Activated CD4-positive, CD25-positive, alpha-beta regulatory T cell treated with anti-CD3 and anti-CD28 coated beads, Interleukin-2, amount 50 U/mL, for 24 hours (primary cell): Measurements from ENCODE around the gene SH3GL3.
A peak's percentile ranks its signal among the peaks of the same experiment; 100 is the strongest.

Source experiments
- ATAC-seq, 2 donors: fragments of 150-1000 bp; cut with Tn5 transposase; one replicate each; pipeline ENCODE4 v1.10.0; 2021; ENCODE audit warnings: mild to moderate bottlenecking in 1 of 2, moderate library complexity in 1 of 2

Gene SH3GL3, protein sequence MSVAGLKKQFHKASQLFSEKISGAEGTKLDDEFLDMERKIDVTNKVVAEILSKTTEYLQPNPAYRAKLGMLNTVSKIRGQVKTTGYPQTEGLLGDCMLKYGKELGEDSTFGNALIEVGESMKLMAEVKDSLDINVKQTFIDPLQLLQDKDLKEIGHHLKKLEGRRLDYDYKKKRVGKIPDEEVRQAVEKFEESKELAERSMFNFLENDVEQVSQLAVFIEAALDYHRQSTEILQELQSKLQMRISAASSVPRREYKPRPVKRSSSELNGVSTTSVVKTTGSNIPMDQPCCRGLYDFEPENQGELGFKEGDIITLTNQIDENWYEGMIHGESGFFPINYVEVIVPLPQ

DNA sequence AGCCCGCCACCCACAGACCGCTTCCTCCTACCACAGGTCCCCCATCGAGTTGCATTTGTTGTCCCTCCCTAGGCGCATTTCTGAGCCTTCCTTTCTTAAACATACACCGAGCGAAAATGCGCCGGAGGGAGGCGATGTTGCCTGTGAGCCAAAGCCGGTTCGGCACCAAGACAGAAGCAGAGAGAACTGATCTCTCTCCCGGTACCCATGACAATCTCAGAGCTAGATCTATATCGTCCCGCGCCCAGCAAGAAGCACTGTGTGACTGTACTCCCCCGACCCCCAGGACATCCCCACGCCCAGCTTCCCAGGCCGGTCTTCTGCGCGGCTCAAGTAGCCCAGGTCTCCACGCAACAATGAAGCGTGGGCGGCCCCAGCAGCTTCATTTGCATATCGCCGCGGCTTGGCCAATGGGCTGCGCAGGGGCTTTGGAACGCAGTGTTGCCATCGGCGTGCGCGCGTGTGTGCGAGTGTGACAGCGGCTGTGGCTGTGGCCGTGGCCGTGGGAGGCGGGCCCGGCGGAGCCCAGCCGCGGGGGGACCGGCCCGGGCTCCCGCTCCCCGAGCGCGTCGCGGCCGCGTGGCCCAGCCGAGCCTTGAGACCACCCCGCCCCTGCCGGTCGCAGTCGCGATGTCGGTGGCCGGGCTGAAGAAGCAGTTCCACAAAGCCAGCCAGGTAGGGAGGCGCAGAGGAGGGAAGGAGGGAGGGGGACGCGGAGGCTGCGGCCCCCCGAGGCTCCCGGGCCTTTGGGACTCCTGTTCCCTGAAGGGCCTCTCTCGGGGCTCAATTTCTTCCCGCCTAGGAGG lies at the start of gene SH3GL3:
Gene SH3GL3 (plus strand): TSS at position 438 of the 806 bp plus-strand sequence. CDS start 193 bp downstream, at position 631.
- ATAC-seq, result peak; percentile 62 to 63

DNA sequence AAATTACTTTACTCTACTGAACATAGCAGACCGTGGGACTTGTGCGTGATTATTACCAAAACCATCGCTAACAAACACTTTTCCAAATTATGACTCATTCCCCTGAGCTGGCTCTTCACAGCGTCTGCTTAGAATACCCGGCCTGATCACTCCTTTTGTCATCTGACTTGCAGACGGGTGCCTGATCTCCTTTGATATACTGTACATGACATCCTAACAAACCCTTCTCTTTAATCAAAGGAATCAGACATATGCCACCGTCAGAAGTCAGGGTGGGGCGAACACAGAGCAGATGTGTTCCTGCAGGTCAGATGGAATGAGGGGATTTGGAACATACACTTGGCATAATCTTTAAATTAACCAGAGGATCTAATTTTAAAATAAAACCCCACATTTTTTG lies 48.5 kb upstream of the SH3GL3 start:
- ATAC-seq, result no peak

GRCh38 chr15:83404121-83404520 lies 43.0 kb upstream of the SH3GL3 start:
- no peak for ATAC-seq

GRCh38 chr15:83410532-83410931 lies 36.6 kb upstream of the SH3GL3 start:
- no peak for ATAC-seq

GRCh38 chr15:83413054-83413719 lies 34.0 kb upstream of the SH3GL3 start:
- ATAC-seq, result no peak

DNA sequence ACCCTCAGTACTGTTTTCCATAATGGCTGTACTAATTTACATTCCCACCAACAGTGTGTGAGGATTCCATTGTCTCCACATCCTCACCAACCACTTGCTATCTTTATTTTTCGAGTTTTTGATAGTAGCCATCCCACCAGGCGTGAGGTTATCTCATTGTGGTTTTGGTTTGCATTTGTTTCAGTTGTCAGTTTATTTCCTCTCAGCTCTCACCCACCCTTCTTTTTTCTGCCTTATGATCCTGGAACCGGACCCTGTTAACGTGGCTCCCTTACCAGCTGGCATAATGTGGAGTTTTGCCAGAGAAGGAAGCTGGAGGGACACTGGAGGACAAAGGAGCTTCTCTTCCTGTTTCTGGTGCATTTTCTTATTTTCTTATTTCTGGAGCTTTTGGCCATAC lies 25.1 kb upstream of the SH3GL3 start:
- no peak for ATAC-seq

DNA sequence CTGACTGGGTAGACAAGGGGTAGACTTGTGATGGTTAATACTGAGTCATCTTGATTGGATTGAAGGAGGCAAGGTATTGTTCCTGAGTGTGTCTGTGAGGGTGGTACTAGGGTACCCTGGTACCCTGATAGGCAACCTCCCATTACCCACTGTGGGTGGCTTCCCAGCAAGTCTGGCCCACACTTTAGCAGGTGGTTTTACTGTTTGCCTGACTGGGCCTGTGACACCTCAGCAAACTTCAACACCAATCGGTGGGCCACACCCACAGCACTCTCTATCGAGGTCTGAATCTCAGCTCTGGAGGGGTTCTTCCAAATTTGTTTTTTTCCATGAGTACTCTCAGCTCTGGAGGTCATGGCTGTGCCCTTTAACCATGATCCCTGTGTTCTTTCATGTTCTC lies 24.6 kb upstream of the SH3GL3 start:
- ATAC-seq, result no peak

GRCh38 chr15:83424101-83424500 lies 23.0 kb upstream of the SH3GL3 start:
- ATAC-seq, result no peak

DNA sequence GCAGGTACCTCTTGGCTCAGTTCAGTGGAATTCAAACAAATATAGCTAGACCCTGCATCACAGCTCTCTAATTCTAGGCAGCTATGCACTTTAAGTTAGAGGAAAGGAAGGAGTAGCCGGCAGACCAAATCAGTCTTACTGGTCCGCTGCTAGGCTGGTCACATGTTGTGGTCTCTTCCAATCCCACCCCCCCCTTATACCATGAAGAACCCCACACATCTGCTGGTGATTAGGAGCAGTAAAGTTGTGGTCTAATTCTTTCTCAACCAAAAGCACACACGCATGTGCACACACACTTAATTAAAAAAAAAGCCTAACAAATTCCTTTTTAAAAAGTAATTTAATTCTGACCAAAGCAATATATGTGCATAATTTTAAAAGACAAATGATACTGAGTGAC lies 16.7 kb upstream of the SH3GL3 start:
- ATAC-seq, result no peak

DNA sequence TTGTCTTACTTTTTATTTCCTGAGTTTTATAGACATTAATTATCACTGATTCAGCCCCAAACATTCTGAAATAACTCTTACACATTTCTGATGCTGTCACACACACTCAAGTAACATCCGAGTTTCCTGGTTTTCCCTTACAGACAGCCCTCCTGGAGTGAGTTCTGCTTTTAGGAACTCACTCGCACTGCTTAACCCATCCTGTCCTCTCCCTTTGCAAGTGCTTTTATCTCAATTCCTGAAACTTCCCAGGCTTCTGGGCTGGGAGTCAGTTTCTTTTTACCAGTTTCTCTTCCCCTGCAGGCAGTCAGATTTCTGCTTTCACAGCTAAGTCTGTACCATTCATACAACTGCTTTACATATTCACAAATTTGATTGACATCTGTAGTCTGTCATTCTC lies 15.6 kb upstream of the SH3GL3 start:
- ATAC-seq, result no peak

DNA sequence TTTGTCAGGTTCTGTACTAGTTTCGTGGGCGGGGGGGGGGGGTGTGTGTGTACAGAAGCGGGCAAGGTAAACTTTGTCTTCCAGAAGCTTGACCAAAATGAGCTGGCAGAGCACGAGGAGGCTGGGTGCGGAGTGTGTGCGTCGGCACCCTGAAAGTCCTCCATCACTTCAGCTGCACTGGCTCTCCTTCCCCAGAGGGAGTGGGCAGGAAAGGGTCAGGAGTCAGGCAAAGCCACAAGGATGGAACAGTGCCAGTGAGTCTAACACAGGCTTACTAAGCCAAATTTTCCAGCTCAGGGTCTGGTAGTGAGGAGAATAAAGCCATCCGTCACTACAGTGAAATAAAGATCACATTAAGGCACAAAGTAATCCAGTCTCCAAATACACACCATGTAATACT lies 11.9 kb upstream of the SH3GL3 start:
- no peak for ATAC-seq

GRCh38 chr15:83435782-83436181 lies 11.4 kb upstream of the SH3GL3 start:
- no peak for ATAC-seq

- ATAC-seq, result no peak
Measured at GRCh38 chr15:83436513-83437158, 10.5 kb upstream of the SH3GL3 start.

GRCh38 chr15:83443076-83443847 lies 3.9 kb upstream of the SH3GL3 start:
- ATAC-seq, result no peak

GRCh38 chr15:83444936-83445335 lies 2.2 kb upstream of the SH3GL3 start:
- ATAC-seq, result no peak

GRCh38 chr15:83445643-83446042 lies 1.5 kb upstream of the SH3GL3 start:
- ATAC-seq, result no peak

- ATAC-seq, result no peak
Measured at GRCh38 chr15:83446417-83446816, 724 bp upstream of the SH3GL3 start.

GRCh38 chr15:83449250-83449671 lies 2.1 kb downstream of the SH3GL3 start:
- ATAC-seq, result no peak

DNA sequence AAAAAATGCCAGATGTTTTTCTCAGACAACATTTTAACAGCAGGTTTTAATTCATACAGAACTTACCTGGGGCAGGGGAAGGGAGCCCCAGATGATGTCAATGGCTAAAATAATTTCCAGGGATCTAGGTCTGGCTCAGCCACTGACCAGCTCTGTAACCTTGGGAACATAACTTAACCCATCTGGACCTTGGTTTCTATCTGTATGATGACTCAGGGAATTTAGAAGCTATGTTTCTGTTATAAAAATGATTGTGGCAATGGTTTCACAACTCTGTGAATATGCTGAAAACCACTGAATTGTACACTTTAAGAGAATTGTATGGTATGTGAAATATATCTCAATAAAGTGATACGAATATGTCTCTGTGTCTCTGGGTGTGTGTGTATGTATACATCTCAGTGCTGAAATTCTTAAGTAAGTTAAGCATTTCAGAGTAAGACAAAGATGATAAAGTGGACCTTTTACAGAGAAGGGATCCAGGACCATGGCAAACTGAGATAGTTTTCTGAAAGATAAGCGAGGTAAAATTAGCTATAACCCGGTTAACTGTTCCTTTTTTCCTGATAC lies 2.9 kb downstream of the SH3GL3 start:
- ATAC-seq, result no peak

GRCh38 chr15:83457149-83457548 lies 10.0 kb downstream of the SH3GL3 start:
- ATAC-seq, result no peak

- no peak for ATAC-seq
Measured at GRCh38 chr15:83458381-83458780, 11.2 kb downstream of the SH3GL3 start.

GRCh38 chr15:83462026-83462425 lies 14.9 kb downstream of the SH3GL3 start:
- ATAC-seq, result no peak
